Pancreas (tissue), 10 donors: ENCODE data around the gene MAB21L1. TPM values are rescaled to one million over a fixed set of nuclear protein-coding genes. Genes with fewer than 3 reads are reported as not detected.

Experiments
- ATAC-seq, 4 donors: fragments of 200-7000 bp; cut with Tn5 transposase; one replicate each; pipeline versions ENCODE4 v1.8.0 to v1.9.1; 2020; ENCODE audit warnings: mild to moderate bottlenecking in 4 of 4, moderate library complexity in 4 of 4
- DNase-seq, 6 donors: peaks; one replicate each; pipeline ENCODE4 v3.0.0-alpha.2; 2020
- FAIRE-seq: peaks from 2 replicates; lab custom pipeline; 2012; peaks lifted over from hg19 to GRCh38; lab: Jason Lieb, UNC
- H3K27ac ChIP-seq, 4 donors: fragments of 200-600 bp; sonication (generic); 1 replicate in 3 of 4; 2 replicates in 1 of 4; pipeline versions ENCODE4 v1.5.0 to v1.8.0; 2020
- H3K27me3 ChIP-seq, 4 donors: fragments of 200-600 bp; one replicate each; pipeline ENCODE4 v1.8.0; 2021
- H3K36me3 ChIP-seq, 3 donors: fragments of 200-600 bp; sonication (generic) in 1 of 3; one replicate each; pipeline versions ENCODE4 v1.5.0 to v1.8.0; 2020 to 2021
- H3K4me1 ChIP-seq, 3 donors: fragments of 200-600 bp; one replicate each; pipeline ENCODE4 v1.8.0; 2021
- H3K4me3 ChIP-seq, 4 donors: fragments of 200-600 bp; sonication (generic) in 2 of 4; one replicate each; pipeline versions ENCODE4 v1.5.0 to v1.8.0; 2020 to 2021
- H3K9me3 ChIP-seq, 4 donors: fragments of 200-600 bp; one replicate each; pipeline ENCODE4 v1.8.0; 2021
- CTCF ChIP-seq, 4 donors: fragments of 200-600 bp; sonication (generic) in 3 of 4; IDR thresholded peaks; one replicate each; pipeline versions ENCODE4 v1.5.0 to v1.8.0; 2021; ENCODE audit warnings: antibody characterized with exemption in 4 of 4
- WGBS, 2 donors: extraction: QIAGEN DNeasy Blood & Tissue Kit; methylation state at CpG; one replicate each; pipeline ENCODE4 v1.1.7; 2013; 5-methylcytosine and 5-hydroxymethylcytosine counted together
- intact Hi-C, 3 donors: fragments of 100-400 bp; cut with DNase I; formaldehyde crosslinking; loops; one replicate each; pipeline versions ENCODE4 v1.11.1 to v1.14.2; 2022
- polyA plus RNA-seq, 2 donors: library from polyadenylated mRNA; stranded (reverse); fragments of 200-250 nt; gene quantifications; one replicate each; pipeline ENCODE4 v1.2.3, GENCODE V29; 2013
- total RNA-seq, 6 donors: library from RNA; stranded (reverse); fragmentation: NEBNext Ultra II Directional in 4 of 6; extraction: Animal tissue kit (Norgen Biotek cat#: 25700) in 4 of 6; gene quantifications; one replicate each; pipeline versions ENCODE4 v1.2.1 to v1.2.4, GENCODE V29; 2021 to 2023
- donor health status: healthy with polysubstance abuse.
- donor health status: DM: no; HTN: no; CAD: no; lungs with moderate emphysema.
- donor health status: DM: no; HTN: no; CAD: no.
- donor health status: control.
- donor health status: control.
- donor health status: Bipolar disorder and iron deficiency.
- donor health status: DM: yes; HTN: yes; CAD: no.
- donor health status: DM: no; HTN: no; CAD: no.
- donor health status: DM: no; HTN: no; CAD: no.
- donor health status: DM: yes; HTN: yes; CAD: no.

Gene MAB21L1
- total and polyA plus RNA-seq, 8 donors: 0.09 to 0.26 (median 0.13) TPM; not detected in 4

- H3K27ac ChIP-seq: no peak overlapping the region
- H3K4me3 ChIP-seq: no peak overlapping the region
- no peak for TF ChIP-seq CTCF (IDR thresholded peaks at IDR 0.05)
- FAIRE-seq (no peak), DNase-seq (no peak), ATAC-seq (no peak)
- H3K36me3 ChIP-seq: peaks cover 0 to 12% (median 0%) of the 10 kb centered on the region in 3 donors
- H3K27me3 ChIP-seq: no peaks in the 10 kb centered on the region
- no peaks in the 10 kb centered on the region for H3K9me3 ChIP-seq
- H3K4me1 ChIP-seq: no peaks in the 10 kb centered on the region
- intact Hi-C loops: no loop called here
- 87 to 91% methylated on average over 1 of the region's 1 CpG for WGBS, 2 donors
These were observed 28.0 kb downstream of the MAB21L1 start for GRCh38 chr13:35448465-35448864.
